ENCODE measurements around the gene SPRR2F. TPM values are rescaled to one million over a fixed set of nuclear protein-coding genes. Genes with fewer than 3 reads are reported as not detected.

The SPRR2F gene
- total RNA-seq, 1 donor from 2014 or later, result 54.4 TPM

DNA sequence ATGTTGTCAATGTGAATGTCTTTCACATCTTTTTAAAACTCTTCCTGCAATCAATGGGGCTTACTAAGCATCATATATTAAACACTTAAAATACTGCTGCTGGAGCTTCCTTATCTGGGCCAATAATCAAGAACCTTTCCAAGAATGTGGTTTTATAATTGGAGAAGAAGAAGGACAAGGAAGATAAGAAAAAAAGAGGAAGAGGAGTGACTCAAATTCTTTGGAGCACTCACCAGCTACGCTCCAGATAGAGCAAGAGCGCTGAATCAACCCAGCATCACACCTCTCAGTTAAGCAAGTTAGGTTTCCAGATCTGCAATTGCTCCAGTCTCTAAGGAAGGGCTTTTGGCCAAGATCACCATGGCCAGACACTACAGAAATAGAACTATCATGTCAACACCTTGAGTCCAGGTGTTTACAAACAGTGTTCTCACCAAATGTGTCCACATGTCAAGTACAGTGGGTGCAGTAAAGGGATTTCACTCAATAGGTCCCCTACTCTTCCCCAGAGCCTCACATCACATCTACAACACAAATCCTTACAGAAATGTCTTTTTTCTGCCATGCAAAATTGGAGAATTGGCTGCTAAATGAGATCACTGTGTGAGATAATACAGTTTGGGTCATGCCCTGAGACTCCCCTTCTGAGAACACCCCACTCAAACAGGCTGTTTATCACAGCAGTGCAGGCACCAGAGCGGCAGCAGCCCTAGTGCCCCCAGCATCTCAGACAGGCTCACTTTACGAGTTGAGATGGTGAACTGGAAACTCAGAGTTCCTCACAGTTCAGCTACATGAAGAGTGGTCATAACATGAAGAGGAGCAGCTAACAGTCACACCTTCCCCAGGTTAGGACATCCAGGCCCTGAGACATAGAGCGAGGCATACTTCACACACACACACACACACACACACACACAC, 40.2 kb downstream of the SPRR2F start:
- Mint-ChIP-seq H3K4me3 (no peak overlapping the region), H3K9me3 (no peaks in the 10 kb centered on the region), H3K4me1 (no peaks in the 10 kb centered on the region), H3K36me3 (no peaks in the 10 kb centered on the region), H3K27me3 (ENCODE audit: low read depth) (peaks cover 8% of the 10 kb centered on the region), H3K27ac (no peak overlapping the region)
- DNase-seq (ENCODE audit: low spot score in 2 of 2, unreplicated experiment in 2 of 2), result no peak
- TF ChIP-seq, protein P1, sequence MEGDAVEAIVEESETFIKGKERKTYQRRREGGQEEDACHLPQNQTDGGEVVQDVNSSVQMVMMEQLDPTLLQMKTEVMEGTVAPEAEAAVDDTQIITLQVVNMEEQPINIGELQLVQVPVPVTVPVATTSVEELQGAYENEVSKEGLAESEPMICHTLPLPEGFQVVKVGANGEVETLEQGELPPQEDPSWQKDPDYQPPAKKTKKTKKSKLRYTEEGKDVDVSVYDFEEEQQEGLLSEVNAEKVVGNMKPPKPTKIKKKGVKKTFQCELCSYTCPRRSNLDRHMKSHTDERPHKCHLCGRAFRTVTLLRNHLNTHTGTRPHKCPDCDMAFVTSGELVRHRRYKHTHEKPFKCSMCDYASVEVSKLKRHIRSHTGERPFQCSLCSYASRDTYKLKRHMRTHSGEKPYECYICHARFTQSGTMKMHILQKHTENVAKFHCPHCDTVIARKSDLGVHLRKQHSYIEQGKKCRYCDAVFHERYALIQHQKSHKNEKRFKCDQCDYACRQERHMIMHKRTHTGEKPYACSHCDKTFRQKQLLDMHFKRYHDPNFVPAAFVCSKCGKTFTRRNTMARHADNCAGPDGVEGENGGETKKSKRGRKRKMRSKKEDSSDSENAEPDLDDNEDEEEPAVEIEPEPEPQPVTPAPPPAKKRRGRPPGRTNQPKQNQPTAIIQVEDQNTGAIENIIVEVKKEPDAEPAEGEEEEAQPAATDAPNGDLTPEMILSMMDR (IDR thresholded peaks at IDR 0.05; ENCODE audit: unreplicated experiment), result no peak

DNA sequence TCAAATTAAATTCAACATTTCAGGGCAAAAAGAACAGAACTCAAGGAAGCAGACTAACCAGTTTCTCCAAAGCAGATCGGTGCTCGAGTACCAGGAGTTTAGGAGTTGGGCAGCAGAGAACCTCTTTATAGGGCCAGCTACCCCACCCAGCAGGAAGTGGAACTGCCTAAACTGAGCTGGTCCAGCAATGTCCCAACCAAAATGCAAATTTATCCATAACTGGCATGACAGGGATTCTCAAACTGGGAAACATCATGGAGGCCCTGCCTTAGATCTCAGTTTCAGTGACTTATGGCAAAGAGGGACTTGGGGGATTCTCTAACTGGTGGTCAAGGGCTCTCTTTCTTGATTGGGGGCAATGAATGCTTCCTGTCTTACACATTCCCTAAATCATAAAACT, 41.8 kb downstream of the SPRR2F start, which contains the start of gene SPRR2B:
TSS of gene SPRR2B (minus strand) at position 101 of the 400 bp plus-strand sequence. CDS start 772 bp downstream, outside the sequence.
- Mint-ChIP-seq H3K4me3 (no peak within 1 kb of the TSS), H3K27me3 (ENCODE audit: low read depth) (peaks cover 20% of the 10 kb centered on the region), H3K36me3 (no peaks in the 10 kb centered on the region), H3K27ac (no peak within 1 kb of the TSS), H3K9me3 (no peaks in the 10 kb centered on the region), H3K4me1 (no peaks in the 10 kb centered on the region)
- TF ChIP-seq, protein P1 (IDR thresholded peaks at IDR 0.05; ENCODE audit: unreplicated experiment), result no peak
- DNase-seq (ENCODE audit: low spot score in 2 of 2, unreplicated experiment in 2 of 2), result no peak

DNA sequence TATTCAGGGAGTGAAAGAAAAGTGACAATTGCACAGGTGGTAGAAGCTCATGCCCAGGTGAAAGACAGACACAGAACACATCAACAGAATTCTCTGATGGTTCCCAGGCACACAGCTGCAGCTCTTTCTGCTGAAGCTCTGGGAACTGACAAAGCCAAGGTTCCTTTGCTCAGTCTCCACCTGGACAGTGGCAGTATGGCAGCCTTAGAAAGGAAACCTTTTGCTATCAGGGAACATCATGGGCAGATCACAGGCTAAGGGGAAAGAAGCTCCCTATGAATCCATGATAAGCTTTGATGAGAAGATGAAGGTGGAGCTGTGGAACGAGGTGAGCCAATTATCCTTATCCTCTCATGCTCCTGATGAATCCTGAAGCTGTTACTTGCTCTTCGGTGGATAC, 43.1 kb downstream of the SPRR2F start:
- Mint-ChIP-seq H3K36me3 (no peaks in the 10 kb centered on the region), H3K4me3 (no peak overlapping the region), H3K27me3 (ENCODE audit: low read depth) (peaks cover 30% of the 10 kb centered on the region), H3K27ac (no peak overlapping the region), H3K4me1 (no peaks in the 10 kb centered on the region), H3K9me3 (peaks cover 3% of the 10 kb centered on the region)
- DNase-seq (ENCODE audit: low spot score in 2 of 2, unreplicated experiment in 2 of 2), result no peak
- TF ChIP-seq, protein P1 (IDR thresholded peaks at IDR 0.05; ENCODE audit: unreplicated experiment), result no peak

Other genes with a start within 250 kb of the SPRR2F start
- gene SMCP, start 235.2 kb downstream of the SPRR2F start, total RNA-seq, result not detected in 3 replicates
- 0.11 to 0.34 TPM (median 0.27 TPM) in 3 replicates for gene IVL, start 205.0 kb downstream of the SPRR2F start, total RNA-seq
- not detected in 3 replicates for gene SPRR5, start 166.3 kb downstream of the SPRR2F start, total RNA-seq
- not detected in 3 replicates for gene SPRR4, start 142.9 kb downstream of the SPRR2F start, total RNA-seq
- gene SPRR1A, start 129.4 kb downstream of the SPRR2F start, total RNA-seq, result not detected in 3 replicates
- gene SPRR3, start 111.8 kb downstream of the SPRR2F start, total RNA-seq, result not detected in 3 replicates
- gene SPRR1B, start 82.3 kb downstream of the SPRR2F start, total RNA-seq, result not detected in 3 replicates
- gene SPRR2D, start 72.4 kb downstream of the SPRR2F start, total RNA-seq, result not detected in 3 replicates
- gene SPRR2A, start 56.0 kb downstream of the SPRR2F start, total RNA-seq, result not detected in 3 replicates
- not detected in 3 replicates for gene SPRR2B, start 41.9 kb downstream of the SPRR2F start, total RNA-seq
- 1.2 to 1.9 TPM (median 1.9 TPM) in 3 replicates for gene SPRR2E, start 19.0 kb downstream of the SPRR2F start, total RNA-seq
- not detected in 3 replicates for gene SPRR2G, start 37.4 kb upstream of the SPRR2F start, total RNA-seq
- not detected in 3 replicates for gene LELP1, start 89.9 kb upstream of the SPRR2F start, total RNA-seq
- not detected in 3 replicates for gene PRR9, start 104.1 kb upstream of the SPRR2F start, total RNA-seq
- not detected in 3 replicates for gene LORICRIN, start 146.2 kb upstream of the SPRR2F start, total RNA-seq
- gene PGLYRP3, start 199.4 kb upstream of the SPRR2F start, total RNA-seq, result not detected in 3 replicates
- 0.11 TPM in 1 of 3 replicates, not detected in the others for gene PGLYRP4, start 235.3 kb upstream of the SPRR2F start, total RNA-seq
- 2.0 to 4.2 TPM (median 3.5 TPM) in 3 replicates for gene S100A9, start 244.3 kb upstream of the SPRR2F start, total RNA-seq

All from mesothelial cell of epicardium (in vitro differentiated cells).